DMS79 treated with DMSO at 0.1 percent for 48 hours (cell line): ENCODE data around the gene ITCH.

Experiments
- DNase-seq: peaks from one replicate; lab custom pipeline; 2025; lab: John Stamatoyannopoulos, UW

The ITCH gene

GRCh38 chr20:34532320-34532719 is 169.2 kb downstream of the ITCH start:
- no peak for DNase-seq

GRCh38 chr20:34532756-34533155 is 169.7 kb downstream of the ITCH start:
- DNase-seq = no peak

GRCh38 chr20:34534391-34535165 is 171.5 kb downstream of the ITCH start:
- no peak for DNase-seq

- no peak for DNase-seq
Observed at GRCh38 chr20:34535301-34535840, 172.3 kb downstream of the ITCH start.

DNA sequence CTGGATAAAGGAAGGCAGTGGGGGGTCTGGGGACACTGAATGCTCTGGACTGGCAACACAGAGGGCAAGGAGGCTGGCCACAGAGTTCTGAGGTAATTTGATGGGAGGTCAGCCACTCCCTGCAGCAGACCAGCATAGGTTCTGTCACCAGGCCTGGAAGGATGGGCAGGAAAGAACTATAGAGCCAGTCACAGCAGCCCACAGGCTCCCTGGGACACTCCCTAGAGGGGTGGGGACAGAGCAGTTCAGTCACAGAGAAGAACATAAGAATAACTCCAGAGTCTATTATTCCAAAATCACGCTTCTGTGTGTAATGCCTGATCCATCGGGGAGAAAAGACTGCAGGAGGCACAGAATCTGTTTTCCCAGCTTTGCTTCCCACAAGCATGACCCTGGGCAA is 172.8 kb downstream of the ITCH start:
- no peak for DNase-seq

- DNase-seq = no peak
Observed at GRCh38 chr20:34536798-34537394, 173.8 kb downstream of the ITCH start.

- DNase-seq = no peak
Observed at GRCh38 chr20:34537651-34538050, 174.6 kb downstream of the ITCH start.

DNA sequence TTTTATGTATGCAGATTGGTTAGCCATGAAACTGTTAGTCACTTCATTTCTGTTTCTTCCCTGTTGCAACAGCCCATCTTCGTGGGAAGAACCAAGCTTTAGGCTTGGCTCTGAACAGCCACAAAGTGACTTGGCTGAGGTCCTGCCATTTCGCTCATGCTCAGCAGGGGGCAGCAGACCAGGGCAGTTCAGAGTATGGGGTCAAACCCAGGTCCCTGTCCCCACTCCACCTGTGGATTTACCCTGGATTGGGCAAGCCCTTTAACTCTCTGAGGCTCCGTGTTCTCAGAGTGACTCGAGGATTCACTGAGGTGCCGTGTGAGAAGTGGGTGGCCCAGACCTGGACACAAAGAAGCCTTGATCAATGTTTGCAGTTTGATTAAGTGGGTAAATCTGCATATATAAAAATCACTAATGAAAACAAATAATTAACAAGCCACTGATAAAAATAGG is 175.6 kb downstream of the ITCH start:
- no peak for DNase-seq

DNA sequence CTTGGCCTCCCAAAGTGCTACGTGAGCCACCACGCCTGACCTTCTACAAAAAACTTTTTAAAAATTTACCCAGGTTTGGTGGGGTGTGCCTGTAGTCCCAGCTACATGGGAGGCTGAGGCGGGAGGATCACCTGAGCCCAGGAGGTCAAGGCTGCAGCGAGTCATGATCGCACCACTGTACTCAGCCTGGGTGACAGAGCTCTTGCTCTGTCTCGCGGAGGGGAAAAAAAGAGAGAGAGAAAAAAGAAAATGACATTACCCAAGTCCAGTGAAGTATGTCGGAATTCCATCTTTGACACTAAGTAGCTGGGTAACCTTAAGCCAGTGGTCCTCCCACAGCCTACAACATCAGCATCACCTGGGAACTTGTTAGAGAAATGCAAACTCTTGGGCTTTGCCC is 176.7 kb downstream of the ITCH start:
- no peak for DNase-seq

DNA sequence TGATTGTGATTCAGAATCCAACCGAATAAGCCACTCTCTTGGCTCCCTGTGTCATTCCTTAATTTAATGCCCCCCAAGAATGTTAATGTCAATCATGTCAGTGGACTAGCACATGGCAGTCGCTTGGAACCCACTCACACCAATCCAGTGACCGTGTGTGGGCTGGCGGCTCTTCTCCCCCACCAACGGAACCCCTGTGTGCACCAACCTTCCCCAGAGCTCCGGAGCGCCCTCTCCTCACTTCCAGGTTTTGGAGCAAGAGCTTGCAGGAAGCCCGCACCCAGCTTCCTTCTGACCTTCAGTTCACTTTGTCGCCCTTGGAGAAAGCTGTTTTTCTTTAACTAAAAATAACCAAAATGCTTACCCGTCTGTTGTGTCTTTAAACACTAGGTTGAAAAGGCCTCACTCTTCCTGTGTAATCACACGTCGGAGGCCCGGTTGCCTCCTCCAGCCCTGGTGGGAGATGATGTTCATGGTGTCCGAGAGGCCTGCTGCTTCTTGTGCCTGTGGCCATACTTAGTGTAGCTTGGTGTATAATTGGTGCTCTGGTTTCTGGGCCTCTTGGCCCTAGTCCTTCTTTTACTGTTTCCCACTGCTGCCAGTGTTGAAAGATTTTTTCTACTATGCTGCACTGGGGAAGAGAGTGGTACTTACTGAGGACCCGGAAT is 177.7 kb downstream of the ITCH start:
- DNase-seq = no peak

DNA sequence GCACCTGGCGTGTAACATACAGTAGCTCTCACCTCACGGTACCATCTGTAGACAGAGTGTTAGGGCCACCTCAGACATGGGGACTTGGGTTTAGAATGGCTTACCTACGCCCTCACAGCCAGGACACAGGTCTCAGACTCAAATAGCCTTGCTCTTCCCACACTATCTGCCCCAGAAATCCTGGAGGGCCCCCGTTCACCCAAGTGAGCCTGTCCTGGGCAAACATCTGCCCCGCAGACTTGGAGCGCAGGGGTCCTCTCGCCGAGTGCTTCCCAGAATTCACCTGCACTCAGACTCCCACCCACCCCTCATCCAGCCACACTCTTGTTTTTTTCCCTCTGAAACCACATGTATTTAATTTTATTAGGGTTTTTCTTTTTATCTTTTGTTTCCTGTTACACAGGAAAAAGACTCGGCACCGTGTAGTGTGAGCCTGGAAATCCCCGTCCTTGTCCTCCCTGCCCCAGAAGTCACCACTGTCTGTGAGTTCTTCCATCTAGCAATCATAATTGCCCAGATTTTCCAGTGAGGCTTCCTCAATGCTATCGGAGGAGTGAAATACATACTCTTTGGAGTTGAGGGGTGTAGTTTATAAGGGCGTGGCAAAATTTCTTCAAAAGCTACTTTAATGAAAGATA is 178.3 kb downstream of the ITCH start:
- no peak for DNase-seq

DNA sequence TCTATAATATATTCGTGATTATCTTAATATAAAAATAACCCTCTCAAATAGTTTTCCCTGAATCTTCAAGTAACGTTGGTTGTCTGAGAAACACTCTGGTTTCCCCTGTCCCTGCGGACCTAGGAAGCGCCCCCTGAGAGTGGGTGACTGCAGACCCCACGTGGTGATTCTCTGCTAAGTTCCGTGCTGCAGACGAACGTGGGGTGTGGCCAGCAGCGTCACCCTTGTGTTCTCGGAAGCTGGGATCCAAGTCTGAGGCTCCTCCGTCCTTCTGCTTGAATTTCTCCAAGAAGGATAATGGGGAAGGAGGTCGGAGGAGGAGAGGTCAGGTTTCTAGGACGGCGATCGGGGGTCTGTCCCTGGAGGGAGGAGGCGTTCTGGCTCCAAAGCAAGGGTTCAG is 178.8 kb downstream of the ITCH start:
- no peak for DNase-seq

DNA sequence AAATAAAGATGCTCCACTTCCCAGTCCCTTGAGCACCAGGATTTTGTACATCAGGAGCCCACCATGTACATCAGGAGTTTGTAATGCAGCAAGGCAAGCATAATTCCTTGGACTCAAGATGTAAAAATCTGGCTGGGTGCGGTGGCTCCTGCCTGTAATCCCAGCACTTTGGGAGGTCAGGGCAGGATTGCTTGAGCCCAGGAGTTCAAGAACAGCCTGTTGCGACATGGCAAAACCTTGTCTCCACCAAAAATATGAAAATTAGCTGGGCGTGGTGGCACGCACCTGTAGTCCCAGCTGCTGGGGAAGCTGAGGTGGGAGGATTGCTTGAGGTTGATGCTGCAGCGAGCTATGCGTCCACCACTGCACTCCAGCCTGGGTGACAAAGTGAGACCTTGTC is 179.4 kb downstream of the ITCH start:
- DNase-seq = no peak

- no peak for DNase-seq
Observed at GRCh38 chr20:34543463-34544056, 180.5 kb downstream of the ITCH start.

DNA sequence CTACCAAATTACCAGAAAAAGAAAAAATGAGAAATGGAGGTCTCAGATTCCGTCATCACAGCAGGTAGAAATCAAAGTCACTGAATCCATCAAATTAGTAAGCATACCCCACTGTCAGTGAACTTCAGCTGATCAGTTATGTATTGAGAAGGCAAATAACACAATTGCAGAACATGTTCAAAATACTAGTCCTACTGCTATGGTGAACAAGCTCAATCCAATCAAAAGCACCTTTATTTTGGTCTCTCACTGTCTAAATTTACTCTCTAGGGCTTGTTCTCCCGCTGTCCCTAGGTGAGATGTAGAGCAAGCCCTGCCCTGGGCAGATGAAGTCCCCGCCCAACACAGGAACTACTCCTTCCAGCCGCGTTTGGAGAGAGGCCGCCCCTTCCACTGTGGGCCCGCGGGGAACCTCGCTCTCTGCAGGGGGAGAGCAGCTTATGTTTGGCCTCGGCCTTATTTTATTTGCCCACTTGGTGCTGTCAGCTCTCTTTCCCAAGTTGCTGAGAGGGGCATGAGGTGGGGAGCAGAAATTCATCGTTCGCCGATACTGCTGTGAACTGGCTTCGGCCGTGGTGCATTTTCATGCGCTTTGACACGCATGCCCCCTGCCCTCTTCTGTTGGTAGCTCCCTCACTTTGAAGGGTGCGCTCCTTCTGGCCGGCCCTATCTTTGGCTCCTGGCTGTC is 181.2 kb downstream of the ITCH start:
- DNase-seq = peak; percentile 15

GRCh38 chr20:34546751-34547181 is 183.7 kb downstream of the ITCH start:
- peak; percentile 87 for DNase-seq

- DNase-seq = no peak
Observed at GRCh38 chr20:34547844-34548613, 185.0 kb downstream of the ITCH start.

- no peak for DNase-seq
Observed at GRCh38 chr20:34549291-34549928, 186.3 kb downstream of the ITCH start.

DNA sequence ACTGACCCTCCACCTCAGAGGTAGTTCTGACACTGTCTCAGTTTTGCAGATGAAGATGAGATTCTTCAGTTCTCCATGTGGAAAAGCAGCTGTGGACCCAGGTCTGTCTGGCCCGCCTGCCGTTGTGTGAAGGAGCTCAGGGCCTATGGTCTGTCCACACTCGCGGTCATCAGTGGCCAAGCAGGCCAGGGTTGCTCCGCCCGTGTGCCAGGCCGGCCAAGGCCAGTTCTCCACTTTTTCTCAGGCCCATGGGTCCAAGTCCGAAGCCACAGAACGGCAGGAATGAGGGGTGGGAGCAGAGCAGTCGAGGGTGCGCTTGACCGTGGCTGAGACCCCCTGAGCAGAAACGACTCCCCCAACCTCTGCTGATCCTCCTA is 186.8 kb downstream of the ITCH start:
- DNase-seq = no peak

DNA sequence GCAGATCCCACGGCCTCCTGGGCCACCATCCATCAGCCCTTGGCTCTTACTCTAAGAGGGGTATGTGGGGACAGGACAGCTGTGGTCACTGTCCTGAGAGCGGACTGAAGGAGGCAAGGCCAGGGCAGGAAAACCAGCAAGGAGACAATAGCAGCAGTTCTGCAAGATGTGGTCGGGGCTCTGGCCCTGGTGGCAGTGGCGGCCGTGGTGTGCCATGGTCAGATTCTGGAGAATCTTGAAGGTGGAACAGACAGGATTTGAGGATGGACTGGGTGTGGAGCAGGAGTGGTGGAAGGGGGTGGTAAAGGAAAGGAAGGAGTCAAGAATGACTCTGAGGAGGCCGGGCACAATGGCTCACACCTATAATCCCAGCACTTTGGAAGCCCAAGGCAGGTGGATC is 189.5 kb downstream of the ITCH start:
- no peak for DNase-seq
